Epithelial cell of esophagus (primary cell): ENCODE measurements around the gene PNPLA3.
A peak's percentile ranks its signal among the peaks of the same experiment; 100 is the strongest.

Experiments
- DNase-seq: peaks from one replicate; pipeline ENCODE4 v3.0.0; 2010; ENCODE audit warnings: low read depth
- H3K4me3 ChIP-seq: 2 replicates; pipeline ENCODE4 v1.5.1; 2011; ENCODE audit warnings: mild to moderate bottlenecking, low read length, control low read depth
- TF ChIP-seq, protein P1 (sequence below): IDR thresholded peaks from 2 replicates; pipeline ENCODE4 v1.5.1; 2011; ENCODE audit warnings: low read depth, mild to moderate bottlenecking, low read length, control low read depth, inconsistent platforms; ENCODE audit not compliant: insufficient read depth; ENCODE audit errors: missing control alignments

Gene PNPLA3, protein sequence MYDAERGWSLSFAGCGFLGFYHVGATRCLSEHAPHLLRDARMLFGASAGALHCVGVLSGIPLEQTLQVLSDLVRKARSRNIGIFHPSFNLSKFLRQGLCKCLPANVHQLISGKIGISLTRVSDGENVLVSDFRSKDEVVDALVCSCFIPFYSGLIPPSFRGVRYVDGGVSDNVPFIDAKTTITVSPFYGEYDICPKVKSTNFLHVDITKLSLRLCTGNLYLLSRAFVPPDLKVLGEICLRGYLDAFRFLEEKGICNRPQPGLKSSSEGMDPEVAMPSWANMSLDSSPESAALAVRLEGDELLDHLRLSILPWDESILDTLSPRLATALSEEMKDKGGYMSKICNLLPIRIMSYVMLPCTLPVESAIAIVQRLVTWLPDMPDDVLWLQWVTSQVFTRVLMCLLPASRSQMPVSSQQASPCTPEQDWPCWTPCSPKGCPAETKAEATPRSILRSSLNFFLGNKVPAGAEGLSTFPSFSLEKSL

DNA sequence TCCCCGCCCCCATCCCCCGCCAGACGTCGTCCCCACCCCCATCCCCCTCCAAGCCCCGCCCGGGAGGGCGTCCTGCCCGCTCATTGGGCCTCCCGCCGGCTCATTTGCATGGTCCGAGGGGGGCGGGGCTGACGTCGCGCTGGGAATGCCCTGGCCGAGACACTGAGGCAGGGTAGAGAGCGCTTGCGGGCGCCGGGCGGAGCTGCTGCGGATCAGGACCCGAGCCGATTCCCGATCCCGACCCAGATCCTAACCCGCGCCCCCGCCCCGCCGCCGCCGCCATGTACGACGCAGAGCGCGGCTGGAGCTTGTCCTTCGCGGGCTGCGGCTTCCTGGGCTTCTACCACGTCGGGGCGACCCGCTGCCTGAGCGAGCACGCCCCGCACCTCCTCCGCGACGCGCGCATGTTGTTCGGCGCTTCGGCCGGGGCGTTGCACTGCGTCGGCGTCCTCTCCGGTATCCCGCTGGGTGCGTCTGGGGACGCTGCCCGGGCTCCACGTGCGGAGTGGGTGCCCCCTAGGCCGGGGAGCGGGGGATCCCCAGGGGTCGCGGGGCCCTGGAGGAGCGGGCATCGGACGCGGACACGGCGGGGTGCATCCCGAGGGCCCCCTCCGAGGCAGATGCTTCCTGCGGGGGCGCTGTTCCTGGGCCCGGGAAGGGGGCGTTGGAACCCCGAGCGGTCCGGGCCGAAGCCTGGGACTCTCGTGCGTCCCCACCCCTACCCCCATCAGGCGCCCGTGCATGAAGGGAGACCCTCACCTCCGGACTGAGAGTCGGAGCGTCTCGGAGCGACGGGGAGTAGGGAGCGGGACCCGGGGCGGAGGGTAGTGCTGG, at the start of gene PNPLA3:
PNPLA3 (plus strand) TSS at position 175 of the 834 bp plus-strand sequence; CDS start at position 282, 107 bp downstream.
- DNase-seq: peak; percentile 92
- TF ChIP-seq, protein P1, sequence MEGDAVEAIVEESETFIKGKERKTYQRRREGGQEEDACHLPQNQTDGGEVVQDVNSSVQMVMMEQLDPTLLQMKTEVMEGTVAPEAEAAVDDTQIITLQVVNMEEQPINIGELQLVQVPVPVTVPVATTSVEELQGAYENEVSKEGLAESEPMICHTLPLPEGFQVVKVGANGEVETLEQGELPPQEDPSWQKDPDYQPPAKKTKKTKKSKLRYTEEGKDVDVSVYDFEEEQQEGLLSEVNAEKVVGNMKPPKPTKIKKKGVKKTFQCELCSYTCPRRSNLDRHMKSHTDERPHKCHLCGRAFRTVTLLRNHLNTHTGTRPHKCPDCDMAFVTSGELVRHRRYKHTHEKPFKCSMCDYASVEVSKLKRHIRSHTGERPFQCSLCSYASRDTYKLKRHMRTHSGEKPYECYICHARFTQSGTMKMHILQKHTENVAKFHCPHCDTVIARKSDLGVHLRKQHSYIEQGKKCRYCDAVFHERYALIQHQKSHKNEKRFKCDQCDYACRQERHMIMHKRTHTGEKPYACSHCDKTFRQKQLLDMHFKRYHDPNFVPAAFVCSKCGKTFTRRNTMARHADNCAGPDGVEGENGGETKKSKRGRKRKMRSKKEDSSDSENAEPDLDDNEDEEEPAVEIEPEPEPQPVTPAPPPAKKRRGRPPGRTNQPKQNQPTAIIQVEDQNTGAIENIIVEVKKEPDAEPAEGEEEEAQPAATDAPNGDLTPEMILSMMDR: no peak
- H3K4me3 ChIP-seq: peak within 1 kb of the TSS; percentile 62

DNA sequence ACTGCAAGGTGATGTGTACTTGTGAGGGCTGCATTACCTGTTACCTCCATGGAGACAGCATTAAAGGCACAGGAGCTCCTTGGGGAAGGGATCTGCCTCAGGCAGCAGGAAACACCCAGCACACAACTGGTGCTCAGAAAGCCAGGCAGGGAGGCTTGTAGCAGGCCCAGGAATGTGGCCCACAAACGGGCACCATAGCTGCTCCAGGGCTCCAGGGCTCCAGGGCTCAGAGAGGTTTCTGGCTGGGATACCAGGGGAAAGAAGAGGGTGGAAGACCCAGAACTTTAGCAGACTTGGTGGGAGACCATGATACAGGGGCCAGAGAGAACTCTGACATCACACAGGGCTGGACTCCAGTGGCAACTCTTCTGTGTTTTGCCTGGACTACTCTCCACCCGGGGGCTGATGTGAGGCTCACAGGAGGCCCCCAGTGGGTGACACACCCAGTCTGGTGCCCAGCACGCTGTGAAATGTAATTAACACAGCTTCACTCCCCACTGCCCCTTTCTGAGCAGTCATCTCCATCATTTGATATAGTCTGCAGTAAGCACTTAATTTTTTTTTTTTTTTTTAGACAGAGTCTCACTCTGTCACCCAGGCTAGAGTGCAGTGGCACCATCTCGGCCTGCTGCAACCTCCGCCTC, 46.6 kb upstream of the PNPLA3 start:
- TF ChIP-seq, protein P1: no peak
- H3K4me3 ChIP-seq: no peak overlapping the region
- DNase-seq: no peak

DNA sequence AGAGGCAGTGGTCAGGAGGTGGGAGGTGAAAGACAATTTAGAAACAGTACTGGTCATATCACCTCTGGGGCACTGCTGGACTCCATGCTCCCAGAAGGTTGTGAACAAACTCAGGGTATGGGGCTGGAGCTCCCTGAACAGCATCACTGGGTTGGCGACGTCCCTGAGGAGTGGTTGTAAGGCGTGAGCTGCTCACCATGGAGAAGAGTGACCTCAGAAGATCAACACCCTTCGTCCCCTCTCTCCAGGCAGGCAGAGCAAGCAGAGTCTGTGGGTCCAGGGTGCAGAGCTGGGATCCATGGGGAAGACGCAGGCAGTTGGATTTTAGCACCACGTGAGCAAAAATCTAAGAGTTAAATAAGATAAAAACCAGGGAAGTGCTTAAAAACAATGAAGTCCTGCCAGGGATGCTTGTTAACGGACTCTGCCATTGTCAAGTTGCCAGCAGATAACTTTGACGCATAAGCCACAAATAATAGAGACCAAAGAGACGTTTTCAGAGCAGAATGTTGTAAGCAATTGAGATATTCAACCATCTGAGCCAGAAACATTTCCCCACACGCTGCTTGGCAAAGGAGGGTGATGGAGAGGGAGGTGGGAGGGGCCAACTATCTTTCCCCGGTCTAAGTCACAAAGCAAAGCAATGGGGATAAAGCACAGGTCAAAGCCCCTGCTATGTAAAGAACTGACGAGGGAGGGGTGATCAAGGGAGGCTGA, 45.4 kb upstream of the PNPLA3 start:
- no peak for DNase-seq
- no peak overlapping the region for H3K4me3 ChIP-seq
- TF ChIP-seq, protein P1: no peak

DNA sequence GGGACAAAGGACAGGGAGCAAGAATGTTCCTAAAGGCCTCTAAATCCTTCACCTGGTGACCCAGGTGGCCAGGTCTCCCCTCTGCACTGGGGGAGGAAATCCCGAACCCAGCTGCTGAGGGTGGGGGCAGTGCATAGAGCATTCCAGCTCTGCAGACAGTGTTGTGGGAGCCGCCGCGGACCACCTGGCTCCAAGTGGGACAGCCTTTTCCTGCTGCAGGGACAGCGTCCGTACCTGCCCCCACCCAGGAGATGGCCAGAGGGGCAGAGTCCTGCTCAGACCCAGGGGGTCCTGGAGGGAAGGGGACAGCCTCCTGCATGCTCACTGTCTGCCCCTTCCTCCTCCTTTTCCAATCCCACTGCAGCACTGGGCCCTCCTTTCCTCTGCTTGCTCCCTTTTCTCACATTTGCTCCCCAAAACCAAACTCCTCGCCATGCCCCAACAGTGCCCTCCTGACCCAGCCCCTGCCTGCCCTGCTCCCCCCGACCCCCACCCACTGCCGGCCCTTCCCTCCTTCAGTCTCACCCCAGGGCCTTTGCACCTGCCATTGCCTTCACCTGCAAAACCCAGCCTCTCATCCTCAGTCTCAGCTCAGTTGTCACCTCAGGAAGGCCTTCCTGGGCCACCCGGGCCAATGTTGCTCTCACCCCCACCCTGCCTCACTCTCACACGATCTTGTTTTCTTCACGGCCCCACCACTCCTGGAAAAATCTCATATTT, 44.6 kb upstream of the PNPLA3 start:
- DNase-seq: no peak
- no peak overlapping the region for H3K4me3 ChIP-seq
- TF ChIP-seq, protein P1: no peak

DNA sequence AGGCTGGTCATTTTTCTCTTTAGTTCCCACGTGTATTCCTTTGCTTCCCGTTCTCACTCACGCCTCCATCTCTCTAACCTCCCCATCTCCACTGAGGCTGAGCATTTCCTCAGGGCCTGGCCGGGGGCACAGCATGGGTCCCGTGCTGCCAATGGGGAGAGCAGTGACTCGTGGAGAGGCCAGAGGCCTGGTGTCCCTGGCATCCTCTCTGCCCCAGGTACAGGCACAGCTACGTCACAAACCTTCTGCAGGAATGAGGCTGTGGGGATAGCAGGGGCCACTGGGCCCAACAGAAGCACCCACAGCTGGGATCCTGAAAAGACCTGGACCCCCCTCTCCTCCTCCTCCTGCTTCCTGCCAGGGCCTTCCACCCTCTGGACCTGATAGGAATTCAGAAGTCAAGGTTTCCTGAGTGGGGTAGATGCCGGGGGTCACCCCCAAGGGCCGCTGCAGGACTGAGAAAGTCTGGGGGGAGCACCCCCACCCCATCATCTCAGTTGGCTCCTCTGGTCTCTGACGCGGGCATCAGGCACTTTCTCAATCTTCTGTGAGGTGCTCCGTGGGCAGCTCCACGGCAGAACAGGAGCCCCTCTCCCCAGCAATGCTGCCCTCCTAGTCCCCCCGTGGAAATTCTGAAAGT, 43.6 kb upstream of the PNPLA3 start:
- TF ChIP-seq, protein P1: no peak
- DNase-seq: no peak
- no peak overlapping the region for H3K4me3 ChIP-seq

DNA sequence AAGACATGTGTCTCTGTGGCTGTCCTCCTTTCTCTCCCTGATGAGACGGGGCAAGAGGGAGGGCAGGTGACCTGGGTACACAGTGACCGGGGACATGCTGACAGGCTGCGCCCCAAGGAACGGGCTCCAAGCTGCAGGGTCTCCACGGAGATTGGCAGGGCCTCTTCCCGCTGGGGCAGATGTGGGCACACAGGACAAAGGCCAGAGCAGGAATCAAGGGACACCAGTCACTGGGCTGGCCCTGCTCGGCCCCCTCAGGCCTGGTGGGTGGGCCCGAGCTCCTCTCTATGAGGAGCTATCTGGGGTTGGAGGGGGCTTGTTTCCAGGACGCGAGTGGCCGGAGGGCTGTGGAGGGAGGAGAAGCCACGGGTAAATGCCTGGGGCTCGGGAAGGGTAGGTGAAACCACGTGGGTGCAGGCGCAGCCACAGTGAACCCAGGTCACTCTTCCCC, 43.0 kb upstream of the PNPLA3 start:
- DNase-seq: no peak
- no peak overlapping the region for H3K4me3 ChIP-seq
- TF ChIP-seq, protein P1: no peak
